ENCODE data around the gene TRPM3. TPM values are rescaled to one million over a fixed set of nuclear protein-coding genes. Genes with fewer than 3 reads are reported as not detected.

The TRPM3 gene
- total and polyA plus RNA-seq, 2 of the 13 experiments (the other 11 are each of a cell fraction or from before 2014, with no cell fraction given) = not detected

GRCh38 chr9:70635790-70636189 is 485.6 kb downstream of the TRPM3 start:
- Histone ChIP-seq H3K36me3 (replicated peaks in 1 of 2; ENCODE audit: control insufficient read depth in 1 of 2, insufficient read depth in 2 of 2, low read length in 2 of 2) (no peaks in the 10 kb centered on the region), H3K4me1 (ENCODE audit: insufficient read depth, low read length) (no peaks in the 10 kb centered on the region), H3K79me2 (ENCODE audit: insufficient read depth, low read length) (no peaks in the 10 kb centered on the region), H2AFZ (ENCODE audit: low read length) (no peak overlapping the region), H3K4me3 (replicated peaks in 1 of 3; ENCODE audit: insufficient read depth in 1 of 3, low read depth in 2 of 3, low read length in 3 of 3) (no peak overlapping the region), H3K27me3 (ENCODE audit: control insufficient read depth in 1 of 2, insufficient read depth in 2 of 2, low read length in 2 of 2) (no peaks in the 10 kb centered on the region), H3K9me3 (ENCODE audit: low read length) (no peaks in the 10 kb centered on the region), H4K20me1 (ENCODE audit: insufficient read depth, low read length) (no peaks in the 10 kb centered on the region), H3K4me2 (ENCODE audit: low read depth, low read length) (no peak overlapping the region), H3K9ac (ENCODE audit: insufficient read depth, low read depth, low read length) (no peak overlapping the region), H3K27ac (ENCODE audit: extremely low read length, insufficient read depth, low read length) (no peak overlapping the region)
- FAIRE-seq = no peak
- WGBS (ENCODE audit: low lambda C conversion rate) = 4% methylated on average over 3 of the region's 3 CpGs
- ChIA-PET CTCF (ENCODE audit: low intra/inter-chr PET ratio, low total read pairs) (no interaction called here), POLR2A (no interaction called here)
- peak; percentile 20 for DNase-seq (ENCODE audit: low spot score)
- no peak for TF ChIP-seq ZNF761 (CRISPR knock-in tag; conservative IDR thresholded peaks at IDR 0.05)
- TF ChIP-seq ZNF546 (CRISPR knock-in tag; conservative IDR thresholded peaks at IDR 0.05) = no peak
- TF ChIP-seq CREM (IDR thresholded peaks at IDR 0.05) = no peak
- no peak for TF ChIP-seq CREM (CRISPR knock-in tag; IDR thresholded peaks at IDR 0.05)
- no peak for TF ChIP-seq MED1 (CRISPR knock-in tag; IDR thresholded peaks at IDR 0.05)
- TF ChIP-seq SPEN (CRISPR knock-in tag; IDR thresholded peaks at IDR 0.05; ENCODE audit: low read depth) = no peak
- no peak for TF ChIP-seq E2F2 (CRISPR knock-in tag; IDR thresholded peaks at IDR 0.05; ENCODE audit: borderline replicate concordance)
- TF ChIP-seq HIVEP1 (CRISPR knock-in tag; IDR thresholded peaks at IDR 0.05) = no peak
- TF ChIP-seq SMAD9 (CRISPR knock-in tag; IDR thresholded peaks at IDR 0.05) = no peak
- no peak for TF ChIP-seq ZNF431 (CRISPR knock-in tag; IDR thresholded peaks at IDR 0.05; ENCODE audit: borderline replicate concordance, low read depth)
- TF ChIP-seq RFXAP (CRISPR knock-in tag; IDR thresholded peaks at IDR 0.05; ENCODE audit: borderline replicate concordance) = no peak
- TF ChIP-seq ZFP36L2 (CRISPR knock-in tag; IDR thresholded peaks at IDR 0.05) = no peak
- no peak for TF ChIP-seq KAT2B (IDR thresholded peaks at IDR 0.05; ENCODE audit: borderline replicate concordance, low read depth, low read length)
- no peak for TF ChIP-seq ZNF317 (CRISPR knock-in tag; IDR thresholded peaks at IDR 0.05)
- BruUV-seq (replicated peaks) = no TSS peak
- in situ Hi-C loops (cut with HindIII; ENCODE audit: extremely low pct_ligation_motif_present, low pct_unique_long_range_greater_than_20kb) (loop anchor here (5.0 kb wide), 1 partner anchor 367 kb away; no protein-coding TSS in a partner anchor), intact Hi-C loops (cut with micrococcal nuclease; ENCODE audit: unreplicated experiment) (no loop called here)
- no peak for ATAC-seq

All from HepG2 (cell line).